GM13977 (cell line): ENCODE results near the gene APOBEC3A.

Experiments
- DNase-seq: peaks from one replicate; pipeline ENCODE4 v3.0.0; 2012; ENCODE audit warnings: low spot score
- CTCF ChIP-seq: IDR thresholded peaks from 2 replicates; pipeline ENCODE4 v1.5.1; 2012; ENCODE audit warnings: mild to moderate bottlenecking, control low read depth; ENCODE audit not compliant: insufficient read depth; ENCODE audit errors: extremely low read depth, missing control alignments
- in situ Hi-C: fragments of 300-500 bp; cut with MboI; formaldehyde crosslinking; loops from one replicate; pipeline ENCODE4 v1.12.0; 2022; ENCODE audit warnings: low sequenced_read_pairs, low pct_unique_long_range_greater_than_20kb, mixed read lengths, inconsistent platforms; ENCODE audit not compliant: unreplicated experiment

The APOBEC3A gene

GRCh38 chr22:38957046-38957770 lies at the start of gene APOBEC3A:
Gene APOBEC3A (plus strand): TSS chr22:38957609. CDS start chr22:38957692, 83 bp downstream.
- no peak for DNase-seq
- TF ChIP-seq CTCF = no peak
- in situ Hi-C loops = no loop called here

GRCh38 chr22:38907767-38908166 lies 49.6 kb upstream of the APOBEC3A start:
- no peak for TF ChIP-seq CTCF
- no peak for DNase-seq
- in situ Hi-C loops = no loop called here

- TF ChIP-seq CTCF = no peak
- in situ Hi-C loops = no loop called here
- DNase-seq = no peak
Measured at GRCh38 chr22:38911434-38911833, 46.0 kb upstream of the APOBEC3A start.

- TF ChIP-seq CTCF = no peak
- in situ Hi-C loops = no loop called here
- no peak for DNase-seq
Measured at GRCh38 chr22:38919631-38920190, 37.7 kb upstream of the APOBEC3A start.

GRCh38 chr22:38921120-38921519 lies 36.3 kb upstream of the APOBEC3A start:
- TF ChIP-seq CTCF = no peak
- no peak for DNase-seq
- in situ Hi-C loops = no loop called here

- no peak for TF ChIP-seq CTCF
- in situ Hi-C loops = no loop called here
- DNase-seq = no peak
Measured at GRCh38 chr22:38921806-38922205, 35.6 kb upstream of the APOBEC3A start.
